Measurements from ENCODE around the gene OR4C13.
"Not testable (repeated sequence)": the region's sequence is repeated elsewhere in the genome, so short reads cannot be mapped to it uniquely, and the experiment has no call there.

Gene OR4C13

GRCh38 chr11:49952091-49952490 lies at the start of gene OR4C13:
Gene OR4C13 (plus strand): TSS chr11:49952391. CDS start chr11:49952423, 32 bp downstream.
- no peak for DNase-seq (ENCODE audit: low spot score)
- no peak for TF ChIP-seq CTCF (IDR thresholded peaks at IDR 0.05; ENCODE audit: extremely low read depth, insufficient read depth, missing control alignments)
- in situ Hi-C loops (cut with MboI; ENCODE audit: low pct_unique_long_range_greater_than_20kb, low sequenced_read_pairs, unreplicated experiment) = no loop called here

- DNase-seq (ENCODE audit: low spot score); in situ Hi-C loops (cut with MboI; ENCODE audit: low pct_unique_long_range_greater_than_20kb, low sequenced_read_pairs, unreplicated experiment): not testable (repeated sequence)
These were observed 40.7 kb upstream of the OR4C13 start for GRCh38 chr11:49911516-49911915.

GRCh38 chr11:49948701-49949100 lies 3.5 kb upstream of the OR4C13 start:
- in situ Hi-C loops (cut with MboI; ENCODE audit: low pct_unique_long_range_greater_than_20kb, low sequenced_read_pairs, unreplicated experiment); DNase-seq (ENCODE audit: low spot score): not testable (repeated sequence)

- in situ Hi-C loops (cut with MboI; ENCODE audit: low pct_unique_long_range_greater_than_20kb, low sequenced_read_pairs, unreplicated experiment); DNase-seq (ENCODE audit: low spot score): not testable (repeated sequence)
These were observed 21.2 kb downstream of the OR4C13 start for GRCh38 chr11:49973439-49973838.

DNA sequence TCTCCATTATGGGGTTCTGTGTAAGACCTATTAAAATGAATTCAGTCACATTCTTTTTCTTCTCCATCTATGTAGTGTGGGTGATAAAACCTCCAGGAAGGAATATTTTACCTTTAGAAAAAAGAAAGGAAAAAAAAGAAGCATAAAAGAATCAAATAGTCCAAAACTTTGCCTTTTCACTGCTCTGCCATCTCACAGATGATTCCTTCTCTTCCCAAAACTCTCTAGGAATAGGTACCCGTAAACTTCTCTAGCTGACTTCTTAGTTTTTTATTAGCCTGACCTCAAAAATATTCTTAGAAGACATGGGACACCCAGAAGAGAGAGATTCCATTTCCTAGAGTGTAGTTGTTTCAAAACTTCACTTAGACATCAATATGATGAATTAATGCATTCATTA lies 30.2 kb downstream of the OR4C13 start, which contains the start of gene OR4C12:
Gene OR4C12, minus strand, starts transcription at position 101 of the 400 bp plus-strand sequence. Its CDS starts 34 bp downstream, at position 67.
- DNase-seq (ENCODE audit: low spot score); in situ Hi-C loops (cut with MboI; ENCODE audit: low pct_unique_long_range_greater_than_20kb, low sequenced_read_pairs, unreplicated experiment): not testable (repeated sequence)

DNA sequence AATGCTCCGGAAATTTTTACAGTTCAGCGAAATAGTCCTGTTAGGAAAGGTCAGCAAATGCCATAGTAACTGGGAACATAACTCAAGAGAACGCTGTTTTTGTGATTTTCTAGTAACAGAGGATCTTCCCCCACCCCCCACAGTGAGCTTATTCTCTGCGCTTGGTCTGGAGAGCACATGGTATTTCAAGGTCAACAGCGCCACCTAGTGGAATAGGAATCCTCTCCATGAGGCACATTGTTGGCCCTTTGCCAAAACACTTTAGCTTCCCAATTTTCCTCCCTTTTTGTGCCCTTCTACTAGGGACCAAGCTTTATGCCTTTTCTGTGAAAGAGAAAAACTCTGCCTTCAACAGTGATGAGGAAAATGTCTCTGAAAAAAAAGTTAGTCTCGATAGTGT lies 43.4 kb downstream of the OR4C13 start:
- TF ChIP-seq CTCF (IDR thresholded peaks at IDR 0.05; ENCODE audit: extremely low read depth, insufficient read depth, missing control alignments) = peak; percentile 63
- in situ Hi-C loops (cut with MboI; ENCODE audit: low pct_unique_long_range_greater_than_20kb, low sequenced_read_pairs, unreplicated experiment) = no loop called here
- no peak for DNase-seq (ENCODE audit: low spot score)
